ENCODE data around the gene PLCL2. TPM values are rescaled to one million over a fixed set of nuclear protein-coding genes. Genes with fewer than 3 reads are reported as not detected.

The PLCL2 gene
- total RNA-seq, 1 experiment from 2014 or later: 3.0 TPM

- CTCF ChIA-PET: no interaction called here
- no peak overlapping the region for H3K27ac ChIP-seq (ENCODE audit: low read length)
- no TSS peak for BruUV-seq (replicated peaks)
- H3K4me3 ChIP-seq (ENCODE audit: low read depth in 2 of 2, low read length in 2 of 2): no peak overlapping the region
- H3K27me3 ChIP-seq (ENCODE audit: control insufficient read depth, insufficient read depth, low read length): no peaks in the 10 kb centered on the region
- ATAC-seq: no peak
- H3K4me1 ChIP-seq (ENCODE audit: control insufficient read depth, insufficient read depth, low read length): no peaks in the 10 kb centered on the region
- TF ChIP-seq SIN3A (IDR thresholded peaks at IDR 0.05; ENCODE audit: borderline replicate concordance, insufficient read depth, low read depth, low read length): no peak
- no peak for TF ChIP-seq TCF7L2 (IDR thresholded peaks at IDR 0.05; ENCODE audit: low read depth, low read length)
- no peak for TF ChIP-seq CTCF (IDR thresholded peaks at IDR 0.05)
- TF ChIP-seq REST (IDR thresholded peaks at IDR 0.05; ENCODE audit: insufficient read depth in 1 of 2, low read depth in 2 of 2, low read length in 1 of 2): no peak
- TF ChIP-seq POLR2AphosphoS5 (IDR thresholded peaks at IDR 0.05; ENCODE audit: low read depth, low read length): no peak
- no peaks in the 10 kb centered on the region for H3K9me3 ChIP-seq (ENCODE audit: control insufficient read depth, insufficient read depth, low read depth, low read length)
- intact Hi-C loops (cut with micrococcal nuclease; ENCODE audit: unreplicated experiment) (no loop called here), in situ Hi-C loops (cut with HindIII; ENCODE audit: low pct_unique_long_range_greater_than_20kb, low sequenced_read_pairs) (no loop called here)
- DNase-seq (ENCODE audit: low read depth, low spot score): no peak
- no peaks in the 10 kb centered on the region for H3K36me3 ChIP-seq (ENCODE audit: control insufficient read depth, insufficient read depth, low read length)
- POLR2A ChIA-PET: no interaction called here
These were observed 59.6 kb downstream of the PLCL2 start for GRCh38 chr3:16944356-16944755.

GRCh38 chr3:16945330-16945729 is 60.6 kb downstream of the PLCL2 start:
- intact Hi-C loops (cut with micrococcal nuclease; ENCODE audit: unreplicated experiment): no loop called here

More at GRCh38 chr3:16945330-16945729, 60.6 kb downstream of the PLCL2 start:
- ATAC-seq: no peak
- Histone ChIP-seq H3K9me3 (ENCODE audit: control insufficient read depth, insufficient read depth, low read depth, low read length) (no peaks in the 10 kb centered on the region), H3K27me3 (ENCODE audit: control insufficient read depth, insufficient read depth, low read length) (no peaks in the 10 kb centered on the region), H3K27ac (ENCODE audit: low read length) (no peak overlapping the region), H3K4me3 (ENCODE audit: low read depth in 2 of 2, low read length in 2 of 2) (no peak overlapping the region), H3K36me3 (ENCODE audit: control insufficient read depth, insufficient read depth, low read length) (no peaks in the 10 kb centered on the region), H3K4me1 (ENCODE audit: control insufficient read depth, insufficient read depth, low read length) (no peaks in the 10 kb centered on the region)
- no peak for DNase-seq (ENCODE audit: low read depth, low spot score)
- in situ Hi-C loops (cut with HindIII; ENCODE audit: low pct_unique_long_range_greater_than_20kb, low sequenced_read_pairs): no loop called here
- no TSS peak for BruUV-seq (replicated peaks)
- ChIA-PET POLR2A (no interaction called here), CTCF (no interaction called here)
- no peak for TF ChIP-seq CTCF (IDR thresholded peaks at IDR 0.05)
- no peak for TF ChIP-seq SIN3A (IDR thresholded peaks at IDR 0.05; ENCODE audit: borderline replicate concordance, insufficient read depth, low read depth, low read length)

Measured in Panc1 (cell line).